OCI-LY7 (cell line): Measurements from ENCODE around the gene BCL7C. TPM values are rescaled to one million over a fixed set of nuclear protein-coding genes. Genes with fewer than 3 reads are reported as not detected.

Experiments used
- BruUV-seq: library from RNA; stranded (reverse); fragments of 400-500 nt; replicated peaks from 2 replicates; lab custom pipeline; 2021; lab: Mats Ljungman, UMichigan
- CTCF ChIA-PET: fragments of 300-600 bp; sonication (Branson Sonifier 250); formaldehyde crosslinking; loops from one replicate; lab custom pipeline; 2022; ENCODE audit warnings: antibody characterized with exemption; ENCODE audit not compliant: unreplicated experiment; lab: Charles Lee
- POLR2A ChIA-PET: fragments of 300-600 bp; sonication (Branson Sonifier 250); formaldehyde crosslinking; loops from one replicate; lab custom pipeline; 2022; ENCODE audit warnings: antibody characterized with exemption; lab: Charles Lee
- DNase-seq: peaks from one replicate; pipeline ENCODE4 v3.0.0-alpha.2; 2015; ENCODE audit warnings: low spot score
- H2AFZ ChIP-seq: fragments of 200-600 bp; sonication (generic), shearing (Covaris generic); 2 replicates; pipeline ENCODE4 v1.6.1; 2014; ENCODE audit warnings: mild to moderate bottlenecking, antibody characterized with exemption, low read length, moderate library complexity
- H3K27ac ChIP-seq: fragments of 200-600 bp; sonication (generic); 2 replicates; pipeline ENCODE4 v1.5.1; 2014; ENCODE audit warnings: mixed run types, low read depth, mild to moderate bottlenecking, moderate library complexity, low read length, inconsistent platforms; ENCODE audit not compliant: poor library complexity, severe bottlenecking
- H3K36me3 ChIP-seq: fragments of 200-600 bp; sonication (generic); 2 replicates; pipeline ENCODE4 v1.6.1; 2014; ENCODE audit warnings: mild to moderate bottlenecking, antibody characterized with exemption, low read length, moderate library complexity, mixed read lengths; ENCODE audit not compliant: insufficient read depth
- H3K4me1 ChIP-seq: fragments of 200-600 bp; sonication (generic); 2 replicates; pipeline ENCODE4 v1.5.1; 2014; ENCODE audit warnings: mild to moderate bottlenecking, low read length; ENCODE audit not compliant: insufficient read depth, poor library complexity, severe bottlenecking
- H3K4me2 ChIP-seq: fragments of 200-600 bp; sonication (generic); 2 replicates; pipeline ENCODE4 v1.6.1; 2014; ENCODE audit warnings: mild to moderate bottlenecking, low read length
- H3K4me3 ChIP-seq: fragments of 200-600 bp; sonication (generic); 2 replicates; pipeline ENCODE4 v1.5.1; 2014; ENCODE audit warnings: mild to moderate bottlenecking, low read depth, low read length; ENCODE audit not compliant: poor library complexity, severe bottlenecking
- H3K79me2 ChIP-seq: fragments of 200-600 bp; sonication (generic); 2 replicates; pipeline ENCODE4 v1.6.1; 2016; ENCODE audit warnings: low read depth, mild to moderate bottlenecking, low read length, moderate library complexity, mixed read lengths; ENCODE audit not compliant: insufficient read depth
- H3K9me2 ChIP-seq: fragments of 200-600 bp; sonication (generic); 2 replicates; pipeline ENCODE4 v1.6.1; 2016; ENCODE audit warnings: mild to moderate bottlenecking, low read length, mixed read lengths; ENCODE audit not compliant: insufficient read depth
- H3K9me3 ChIP-seq: fragments of 200-600 bp; sonication (generic); 2 replicates; pipeline ENCODE4 v1.6.1; 2014; ENCODE audit warnings: mild to moderate bottlenecking, mixed run types, low read length, mixed read lengths
- H4K20me1 ChIP-seq: fragments of 200-600 bp; sonication (generic); 2 replicates; pipeline ENCODE4 v1.6.1; 2014; ENCODE audit warnings: mild to moderate bottlenecking, antibody characterized with exemption, low read length, moderate library complexity, mixed read lengths; ENCODE audit not compliant: insufficient read depth
- EZH2phosphoT487 ChIP-seq: fragments of 200-600 bp; sonication (generic); IDR thresholded peaks from 2 replicates; pipeline ENCODE4 v1.6.1; 2018; ENCODE audit warnings: low read depth, borderline replicate concordance, mild to moderate bottlenecking, mixed run types, antibody characterized with exemption, low read length, moderate library complexity, mixed read lengths
- intact Hi-C: fragments of 100-400 bp; cut with micrococcal nuclease; formaldehyde crosslinking; loops from one replicate; pipeline ENCODE4 v1.10.0; 2022; ENCODE audit not compliant: unreplicated experiment
- total RNA-seq, 2 experiments: library from RNA; depleted of rRNA in 1 of 2; stranded (reverse); fragments of >200 nt in 1 of 2; shearing (Covaris generic) in 1 of 2; gene quantifications; 2 replicates each; pipeline ENCODE4 v1.2.3, GENCODE V29; 2014 to 2022
- TF ChIP-seq, protein P1 (sequence below): fragments of 200-600 bp; sonication (generic); conservative IDR thresholded peaks from 2 replicates; pipeline ENCODE4 v1.5.1; 2014; ENCODE audit warnings: mild to moderate bottlenecking, antibody characterized with exemption, low read length, moderate library complexity, mixed read lengths

Gene BCL7C
- total RNA-seq, 2 experiments from 2014 or later = 11.0 to 17.8 TPM

DNA sequence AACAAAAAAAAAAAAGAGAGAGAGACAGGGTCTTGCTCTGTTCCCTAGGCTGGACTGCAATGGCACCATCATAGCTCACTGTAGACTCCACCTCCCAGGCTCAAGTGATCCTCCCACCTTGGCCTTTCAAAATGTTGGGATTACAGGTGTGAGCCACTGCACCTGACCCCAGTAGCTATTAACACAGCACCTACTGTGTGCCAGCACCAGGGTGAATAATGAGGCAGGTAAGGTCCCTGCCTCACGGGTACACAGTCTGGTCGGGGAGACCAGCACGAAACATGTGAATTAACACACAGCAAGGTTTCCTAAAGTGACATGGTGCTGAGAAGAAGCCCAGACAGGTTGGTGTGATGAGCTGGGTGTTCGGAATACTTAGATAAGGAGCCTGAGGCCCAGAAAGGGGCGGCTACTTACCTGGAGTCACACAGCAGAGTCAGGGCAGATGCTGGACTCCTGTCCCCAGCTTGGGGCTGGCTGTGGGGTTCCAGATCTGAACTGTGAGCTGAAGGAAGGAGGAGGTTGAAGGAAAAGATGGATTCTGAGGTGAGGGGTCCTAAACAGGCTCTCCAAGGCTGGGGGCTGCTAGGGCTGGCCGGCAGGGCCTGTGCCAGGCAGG lies 19.0 kb upstream of the BCL7C start:
- no peak overlapping the region for H3K27ac ChIP-seq
- no peaks in the 10 kb centered on the region for H3K36me3 ChIP-seq
- no peaks in the 10 kb centered on the region for H3K79me2 ChIP-seq
- no peak overlapping the region for H3K4me2 ChIP-seq
- CTCF ChIA-PET = no interaction called here
- H4K20me1 ChIP-seq = no peaks in the 10 kb centered on the region
- H3K4me1 ChIP-seq = no peaks in the 10 kb centered on the region
- H3K9me3 ChIP-seq = no peaks in the 10 kb centered on the region
- TF ChIP-seq EZH2phosphoT487 = no peak
- TF ChIP-seq, protein P1, sequence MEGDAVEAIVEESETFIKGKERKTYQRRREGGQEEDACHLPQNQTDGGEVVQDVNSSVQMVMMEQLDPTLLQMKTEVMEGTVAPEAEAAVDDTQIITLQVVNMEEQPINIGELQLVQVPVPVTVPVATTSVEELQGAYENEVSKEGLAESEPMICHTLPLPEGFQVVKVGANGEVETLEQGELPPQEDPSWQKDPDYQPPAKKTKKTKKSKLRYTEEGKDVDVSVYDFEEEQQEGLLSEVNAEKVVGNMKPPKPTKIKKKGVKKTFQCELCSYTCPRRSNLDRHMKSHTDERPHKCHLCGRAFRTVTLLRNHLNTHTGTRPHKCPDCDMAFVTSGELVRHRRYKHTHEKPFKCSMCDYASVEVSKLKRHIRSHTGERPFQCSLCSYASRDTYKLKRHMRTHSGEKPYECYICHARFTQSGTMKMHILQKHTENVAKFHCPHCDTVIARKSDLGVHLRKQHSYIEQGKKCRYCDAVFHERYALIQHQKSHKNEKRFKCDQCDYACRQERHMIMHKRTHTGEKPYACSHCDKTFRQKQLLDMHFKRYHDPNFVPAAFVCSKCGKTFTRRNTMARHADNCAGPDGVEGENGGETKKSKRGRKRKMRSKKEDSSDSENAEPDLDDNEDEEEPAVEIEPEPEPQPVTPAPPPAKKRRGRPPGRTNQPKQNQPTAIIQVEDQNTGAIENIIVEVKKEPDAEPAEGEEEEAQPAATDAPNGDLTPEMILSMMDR = no peak
- intact Hi-C loops = no loop called here
- no peak overlapping the region for H2AFZ ChIP-seq
- BruUV-seq = no TSS peak
- no peak overlapping the region for H3K4me3 ChIP-seq
- no peaks in the 10 kb centered on the region for H3K9me2 ChIP-seq
- POLR2A ChIA-PET = no interaction called here
- DNase-seq = no peak

DNA sequence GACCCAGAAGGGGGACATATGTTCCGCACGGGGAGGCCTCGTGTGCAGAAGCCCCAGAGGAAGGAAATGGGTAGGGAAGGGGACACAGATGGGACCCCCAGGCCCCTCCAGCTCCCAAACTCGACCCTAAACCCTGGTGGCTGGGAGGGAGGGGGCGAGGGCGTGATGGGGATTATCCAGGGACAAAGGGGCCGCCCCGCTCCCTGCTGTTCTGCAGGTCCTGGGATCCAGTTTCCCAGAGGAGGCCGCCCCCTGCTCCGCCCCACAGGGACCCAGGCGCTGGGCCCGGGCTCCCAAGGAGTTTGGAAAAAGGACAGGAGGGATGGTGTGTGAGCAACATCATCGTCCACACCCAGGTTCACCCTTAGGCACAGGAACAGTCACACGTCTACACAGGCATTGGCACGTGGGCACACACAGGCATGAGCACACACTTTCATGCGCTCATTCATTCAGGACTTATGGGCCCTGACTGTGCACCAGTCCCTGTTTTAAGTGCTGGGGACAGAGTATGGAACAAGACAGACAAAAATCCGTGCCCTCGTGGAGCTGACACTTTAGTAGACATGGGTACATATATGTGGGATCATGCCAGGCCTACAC lies 16.7 kb upstream of the BCL7C start:
- Histone ChIP-seq H3K4me3 (no peak overlapping the region), H2AFZ (no peak overlapping the region), H3K79me2 (no peaks in the 10 kb centered on the region), H4K20me1 (no peaks in the 10 kb centered on the region), H3K4me1 (no peaks in the 10 kb centered on the region), H3K36me3 (no peaks in the 10 kb centered on the region), H3K9me2 (no peaks in the 10 kb centered on the region), H3K4me2 (no peak overlapping the region), H3K9me3 (no peaks in the 10 kb centered on the region), H3K27ac (no peak overlapping the region)
- ChIA-PET POLR2A (no interaction called here), CTCF (no interaction called here)
- BruUV-seq = no TSS peak
- TF ChIP-seq, protein P1 = no peak
- TF ChIP-seq EZH2phosphoT487 = no peak
- intact Hi-C loops = no loop called here
- no peak for DNase-seq

DNA sequence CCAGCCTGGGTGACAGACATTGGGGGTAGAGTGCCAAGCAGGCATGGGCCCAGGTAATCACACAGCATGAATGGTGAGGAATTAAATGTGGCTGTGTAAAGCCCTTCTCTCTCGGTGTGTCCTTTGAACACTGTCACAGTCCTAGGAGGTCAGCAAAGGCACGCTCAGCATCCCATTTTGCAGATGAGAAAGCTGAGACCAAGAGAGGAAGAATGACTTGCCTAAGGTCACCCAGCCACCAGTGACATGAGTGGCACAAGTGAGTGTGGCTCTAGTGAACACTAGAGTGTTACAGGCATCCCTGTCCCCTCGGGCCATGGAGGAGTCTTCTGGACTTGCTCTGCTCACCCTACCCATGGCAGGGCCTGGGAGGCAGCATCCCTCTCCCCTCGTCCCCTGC lies 13.2 kb upstream of the BCL7C start:
- no peak overlapping the region for H3K4me2 ChIP-seq
- H3K9me2 ChIP-seq = no peaks in the 10 kb centered on the region
- H3K79me2 ChIP-seq = no peaks in the 10 kb centered on the region
- H2AFZ ChIP-seq = no peak overlapping the region
- H3K36me3 ChIP-seq = no peaks in the 10 kb centered on the region
- no peaks in the 10 kb centered on the region for H4K20me1 ChIP-seq
- POLR2A ChIA-PET = interaction anchor here (0.5 kb wide), 1 partner anchor 50 kb away, joined by 8 read pairs; no protein-coding TSS in a partner anchor
- TF ChIP-seq, protein P1 = no peak
- no peak for TF ChIP-seq EZH2phosphoT487
- intact Hi-C loops = no loop called here
- no peak for DNase-seq
- H3K4me1 ChIP-seq = peaks cover 23% of the 10 kb centered on the region
- BruUV-seq = no TSS peak
- CTCF ChIA-PET = interaction anchor here (0.9 kb wide), 1 partner anchor 63 kb away, joined by 3 read pairs; no protein-coding TSS in a partner anchor
- H3K9me3 ChIP-seq = no peaks in the 10 kb centered on the region; the same call in 1 of the 2 replicates
- no peak overlapping the region for H3K27ac ChIP-seq
- H3K4me3 ChIP-seq = no peak overlapping the region
